Activated T-helper 9 cell treated with anti-CD3 and anti-CD28 coated beads, Interleukin-2, amount 50 U/mL, for 16 hours (primary cell): Measurements from ENCODE around the gene ARID1B.
A peak's percentile ranks its signal among the peaks of the same experiment; 100 is the strongest.

Experiments
- DNase-seq: peaks from one replicate; pipeline ENCODE4 v3.0.0-alpha.2; 2020; ENCODE audit warnings: low read depth

The ARID1B gene

GRCh38 chr6:157161912-157162311 lies 384.7 kb downstream of the ARID1B start:
- DNase-seq: no peak

GRCh38 chr6:157162766-157163433 lies 385.7 kb downstream of the ARID1B start:
- no peak for DNase-seq

GRCh38 chr6:157163434-157164159 lies 386.4 kb downstream of the ARID1B start:
- no peak for DNase-seq

DNA sequence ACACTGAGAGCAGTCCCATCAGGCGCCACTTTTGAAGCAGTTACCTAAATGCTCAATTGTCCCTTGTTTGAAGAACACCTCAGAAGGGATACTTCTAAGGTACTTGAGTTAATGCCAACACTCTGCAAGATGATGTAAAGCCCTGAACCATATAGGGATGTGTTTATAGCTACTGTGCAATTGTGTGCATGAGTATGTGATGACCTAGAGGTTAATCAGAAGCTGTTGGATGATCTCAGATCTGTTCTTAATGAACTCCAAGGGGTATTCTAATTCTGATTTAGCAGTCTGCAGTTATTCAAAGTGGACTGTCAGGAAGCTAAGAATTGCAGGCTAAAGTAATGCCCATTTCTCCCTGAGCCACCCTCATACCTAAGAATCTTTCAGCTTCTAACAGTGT lies 387.8 kb downstream of the ARID1B start:
- no peak for DNase-seq

DNA sequence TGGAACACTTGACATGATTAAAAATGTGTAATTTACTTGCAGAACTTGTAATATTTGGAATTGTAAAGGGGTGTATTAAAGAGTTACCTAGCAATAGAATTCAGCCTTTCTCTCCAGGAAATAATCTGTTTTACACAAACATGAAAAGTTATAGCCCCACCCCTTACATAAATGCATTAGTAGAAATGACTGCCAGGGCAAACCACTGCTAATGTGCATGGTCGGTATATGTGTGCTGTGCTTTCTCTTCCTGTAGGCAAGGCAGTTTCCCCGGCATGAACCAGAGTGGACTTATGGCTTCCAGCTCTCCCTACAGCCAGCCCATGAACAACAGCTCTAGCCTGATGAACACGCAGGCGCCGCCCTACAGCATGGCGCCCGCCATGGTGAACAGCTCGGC lies 389.6 kb downstream of the ARID1B start:
- no peak for DNase-seq

DNA sequence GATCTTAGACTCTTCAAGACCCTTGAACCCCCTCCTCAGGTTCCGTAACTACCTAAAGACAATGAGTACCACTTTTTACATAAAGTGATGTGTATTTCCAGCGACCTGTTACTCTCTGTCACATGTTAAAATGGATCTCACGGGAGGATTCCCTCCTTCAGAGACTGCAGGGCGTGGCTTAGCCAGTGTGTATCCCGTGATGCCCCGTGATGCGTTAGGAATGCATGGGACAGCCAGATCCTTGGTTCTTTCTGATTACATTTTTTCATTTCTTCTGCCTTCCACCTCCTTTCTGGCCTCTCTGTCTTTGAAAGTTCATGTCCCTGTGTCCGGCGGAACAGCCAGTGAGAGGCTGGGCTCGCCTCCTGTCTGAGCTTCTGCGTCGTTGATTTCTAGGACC lies 390.7 kb downstream of the ARID1B start:
- DNase-seq: no peak

DNA sequence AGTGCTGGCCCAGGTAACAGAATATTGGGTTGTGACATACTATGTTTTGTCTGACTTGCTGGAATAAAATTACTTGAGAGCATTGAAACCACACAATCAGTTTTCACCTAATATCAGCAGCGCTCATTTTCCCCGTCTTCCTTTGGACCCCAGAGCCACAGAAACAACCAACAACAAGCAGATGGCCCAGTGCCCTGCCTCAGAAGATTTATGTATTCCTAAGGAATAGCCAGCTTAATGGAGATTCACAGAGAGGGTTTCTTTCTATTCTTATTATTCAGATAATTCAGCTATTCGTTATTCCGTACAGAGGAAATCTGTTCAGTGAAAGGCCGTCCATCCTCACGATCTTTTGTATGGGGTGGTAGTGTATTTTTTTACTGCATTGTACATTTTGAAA lies 391.3 kb downstream of the ARID1B start:
- DNase-seq: no peak

GRCh38 chr6:157169226-157169625 lies 392.0 kb downstream of the ARID1B start:
- no peak for DNase-seq

- no peak for DNase-seq
Measured at GRCh38 chr6:157169656-157170055, 392.5 kb downstream of the ARID1B start.

DNA sequence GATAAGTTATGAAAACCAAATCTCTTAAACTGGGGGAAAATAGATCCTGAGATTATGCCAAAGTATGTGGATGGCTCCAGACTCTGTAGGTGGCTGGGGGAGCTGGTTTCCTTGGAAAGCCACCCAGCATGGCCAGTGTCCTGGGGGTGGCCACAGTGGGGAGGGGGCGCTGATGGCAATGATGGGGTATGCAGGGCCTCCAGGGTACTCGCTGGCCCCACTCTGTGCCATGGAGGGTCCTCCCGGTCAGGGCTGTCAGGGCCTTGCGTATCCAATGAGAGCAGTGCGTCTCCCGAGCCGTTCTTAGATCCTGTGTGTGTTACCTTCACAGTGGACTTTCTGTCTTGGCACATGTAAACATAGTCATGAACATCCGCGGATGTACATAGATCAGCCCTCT lies 393.4 kb downstream of the ARID1B start:
- DNase-seq: no peak

DNA sequence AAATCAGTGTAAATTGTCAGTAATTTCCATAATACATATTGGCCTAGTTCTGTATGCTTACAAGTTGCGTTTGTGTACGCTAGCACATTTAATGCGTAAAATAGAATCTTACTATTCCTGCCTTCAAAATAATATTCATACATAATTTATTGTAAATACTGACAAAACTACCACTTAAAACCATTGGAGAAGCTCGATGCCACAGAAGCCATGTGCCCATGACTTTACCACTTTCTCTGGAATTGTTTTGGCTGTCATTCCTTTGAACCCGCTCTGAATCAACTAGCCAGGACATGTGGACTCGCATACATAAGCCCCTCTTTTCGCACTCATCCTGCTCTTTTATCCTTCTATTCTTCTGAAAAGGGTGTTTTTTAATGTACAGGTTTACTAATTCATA lies 394.6 kb downstream of the ARID1B start:
- no peak for DNase-seq

DNA sequence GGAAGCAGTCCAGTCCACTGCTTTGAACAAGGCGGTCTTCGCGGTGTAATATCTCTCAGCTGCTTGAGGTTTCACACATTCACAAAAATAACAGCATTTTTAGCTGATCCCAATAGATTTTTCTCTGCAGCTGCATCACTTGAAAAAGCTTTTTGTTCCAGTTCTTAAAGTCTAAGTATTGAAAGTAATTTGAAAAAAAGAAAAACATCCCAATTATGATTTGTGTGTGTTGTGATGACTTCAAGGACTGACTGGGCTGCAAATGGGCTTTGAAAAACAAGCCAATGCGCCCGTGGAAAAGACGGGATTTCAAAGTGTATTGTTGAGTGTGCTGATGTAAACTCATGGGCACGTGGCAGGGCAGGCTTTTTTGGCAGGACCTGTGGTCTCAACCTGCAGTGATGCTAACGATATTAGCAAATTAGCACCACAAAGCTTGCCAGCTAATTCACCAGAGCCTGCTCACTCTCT lies 395.1 kb downstream of the ARID1B start:
- DNase-seq: no peak

- DNase-seq: no peak
Measured at GRCh38 chr6:157172830-157173536, 395.8 kb downstream of the ARID1B start.

DNA sequence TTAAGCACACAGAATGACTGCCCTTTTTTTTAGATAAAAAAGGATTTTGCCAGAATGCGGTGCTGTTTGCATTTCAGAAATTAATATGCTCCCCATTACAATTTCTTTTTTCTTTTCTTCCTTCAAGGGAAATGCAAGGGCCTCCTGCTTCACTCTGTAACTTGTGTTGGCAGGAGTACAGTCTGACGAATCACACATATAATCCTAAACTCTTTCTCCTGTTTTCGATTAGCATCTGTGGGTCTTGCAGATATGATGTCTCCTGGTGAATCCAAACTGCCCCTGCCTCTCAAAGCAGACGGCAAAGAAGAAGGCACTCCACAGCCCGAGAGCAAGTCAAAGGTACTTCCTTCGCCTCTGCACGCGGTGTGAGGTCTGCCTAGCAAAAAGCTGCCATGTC lies 396.6 kb downstream of the ARID1B start:
- no peak for DNase-seq

DNA sequence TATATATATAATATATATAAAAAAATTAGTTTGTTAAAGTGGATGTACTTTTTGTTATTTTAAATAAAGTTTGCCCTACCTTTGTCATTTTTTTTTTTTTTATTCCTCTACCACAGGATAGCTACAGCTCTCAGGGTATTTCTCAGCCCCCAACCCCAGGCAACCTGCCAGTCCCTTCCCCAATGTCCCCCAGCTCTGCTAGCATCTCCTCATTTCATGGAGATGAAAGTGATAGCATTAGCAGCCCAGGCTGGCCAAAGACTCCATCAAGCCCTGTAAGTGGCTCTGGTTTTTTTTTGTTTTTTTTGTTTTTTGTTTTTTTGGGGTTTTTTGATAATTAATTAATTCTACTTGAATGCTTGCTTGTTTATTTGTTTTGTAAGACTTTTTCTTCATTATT lies 397.6 kb downstream of the ARID1B start:
- no peak for DNase-seq

DNA sequence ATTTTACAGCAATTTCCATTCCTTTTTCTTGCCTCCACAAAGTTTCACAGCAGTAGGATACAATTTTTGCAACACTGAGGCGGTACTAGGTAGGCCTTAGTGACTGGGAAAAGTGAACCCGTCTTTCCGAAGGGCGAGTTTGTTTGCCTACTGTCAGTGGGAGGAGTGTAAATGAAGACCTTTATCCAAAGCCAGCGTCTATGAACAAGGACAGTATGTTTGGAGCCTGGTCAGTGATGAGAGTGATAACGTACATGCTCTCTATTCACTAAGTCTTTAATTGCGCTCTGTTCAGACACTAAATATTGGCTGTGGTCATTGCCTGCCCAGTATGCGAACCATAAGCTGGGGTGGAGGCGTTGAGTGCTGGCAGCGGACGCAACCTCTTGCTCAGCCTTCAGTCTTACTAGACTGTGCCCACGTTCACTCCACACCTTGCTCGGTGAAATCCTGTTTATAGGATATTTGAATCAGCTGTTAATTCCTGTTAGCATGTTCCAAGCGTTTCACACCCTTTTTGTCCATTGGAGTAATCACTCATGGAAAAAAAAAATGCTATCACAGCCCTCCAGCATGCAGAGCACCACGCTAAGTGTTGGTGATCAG lies 400.7 kb downstream of the ARID1B start:
- no peak for DNase-seq

DNA sequence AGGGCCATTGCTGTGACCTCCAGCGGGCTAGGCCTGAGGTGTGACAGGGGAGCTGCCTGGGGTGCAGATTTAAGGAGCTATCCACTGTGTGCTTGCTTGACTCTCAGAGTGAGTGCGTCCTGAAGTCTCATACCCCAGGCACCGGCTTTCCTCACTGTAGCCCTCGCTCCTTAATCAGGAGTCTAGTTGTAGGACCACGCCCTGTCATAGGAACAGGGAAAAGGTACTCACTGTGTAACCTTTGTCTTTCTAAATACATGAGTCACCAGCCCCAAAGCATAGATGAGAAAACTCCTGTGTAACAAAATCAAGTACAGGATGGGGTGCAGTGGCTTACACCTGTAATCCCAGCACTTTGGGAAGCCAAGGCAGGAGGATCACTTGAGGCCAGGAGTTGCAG lies 404.5 kb downstream of the ARID1B start:
- no peak for DNase-seq

- no peak for DNase-seq
Measured at GRCh38 chr6:157182503-157183264, 405.5 kb downstream of the ARID1B start.

GRCh38 chr6:157184202-157185015 lies 407.2 kb downstream of the ARID1B start:
- DNase-seq: peak; percentile 43

GRCh38 chr6:157185171-157185570 lies 408.0 kb downstream of the ARID1B start:
- no peak for DNase-seq

GRCh38 chr6:157185986-157186385 lies 408.8 kb downstream of the ARID1B start:
- DNase-seq: no peak
